Subcutaneous adipose tissue (tissue), 4 donors: Measurements from ENCODE around the gene CDH23. TPM values are rescaled to one million over a fixed set of nuclear protein-coding genes. Genes with fewer than 3 reads are reported as not detected.

Source experiments
- CTCF ChIP-seq: fragments of 450-650 bp; IDR thresholded peaks from one replicate; pipeline ENCODE4 v1.5.1; 2016; ENCODE audit warnings: low read depth, mild to moderate bottlenecking, control low read depth, antibody characterized with exemption, moderate library complexity
- total RNA-seq, 4 donors: library from RNA; depleted of rRNA; stranded (reverse); fragments of >200 nt; gene quantifications; one replicate each; pipeline ENCODE4 v1.1.0, GENCODE V29; 2016

The CDH23 gene
- total RNA-seq, 4 donors from 2014 or later, result 14.3 to 74.8 (median 24.1) TPM

- TF ChIP-seq CTCF, result no peak
Observed at GRCh38 chr10:71693377-71693776, 296.7 kb downstream of the CDH23 start.

- no peak for TF ChIP-seq CTCF
Observed at GRCh38 chr10:71694039-71694501, 297.4 kb downstream of the CDH23 start.

- TF ChIP-seq CTCF, result no peak
Observed at GRCh38 chr10:71694567-71694968, 297.8 kb downstream of the CDH23 start.

- no peak for TF ChIP-seq CTCF
Observed at GRCh38 chr10:71695502-71696476, 299.1 kb downstream of the CDH23 start.

- TF ChIP-seq CTCF, result no peak
Observed at GRCh38 chr10:71696628-71697326, 300.1 kb downstream of the CDH23 start.

- TF ChIP-seq CTCF, result no peak
Observed at GRCh38 chr10:71697938-71698709, 301.4 kb downstream of the CDH23 start.
